Hematopoietic multipotent progenitor cell treated with erythropoietin and hydrocortisone succinate and interleukin-3 and kit ligand, for 6 days (in vitro differentiated cells): ENCODE data around the gene PIEZO1.
A peak's percentile ranks its signal among the peaks of the same experiment; 100 is the strongest.

Source experiments
- DNase-seq: peaks from one replicate; pipeline ENCODE4 v3.0.0-alpha.2; 2015

PIEZO1 gene

DNA sequence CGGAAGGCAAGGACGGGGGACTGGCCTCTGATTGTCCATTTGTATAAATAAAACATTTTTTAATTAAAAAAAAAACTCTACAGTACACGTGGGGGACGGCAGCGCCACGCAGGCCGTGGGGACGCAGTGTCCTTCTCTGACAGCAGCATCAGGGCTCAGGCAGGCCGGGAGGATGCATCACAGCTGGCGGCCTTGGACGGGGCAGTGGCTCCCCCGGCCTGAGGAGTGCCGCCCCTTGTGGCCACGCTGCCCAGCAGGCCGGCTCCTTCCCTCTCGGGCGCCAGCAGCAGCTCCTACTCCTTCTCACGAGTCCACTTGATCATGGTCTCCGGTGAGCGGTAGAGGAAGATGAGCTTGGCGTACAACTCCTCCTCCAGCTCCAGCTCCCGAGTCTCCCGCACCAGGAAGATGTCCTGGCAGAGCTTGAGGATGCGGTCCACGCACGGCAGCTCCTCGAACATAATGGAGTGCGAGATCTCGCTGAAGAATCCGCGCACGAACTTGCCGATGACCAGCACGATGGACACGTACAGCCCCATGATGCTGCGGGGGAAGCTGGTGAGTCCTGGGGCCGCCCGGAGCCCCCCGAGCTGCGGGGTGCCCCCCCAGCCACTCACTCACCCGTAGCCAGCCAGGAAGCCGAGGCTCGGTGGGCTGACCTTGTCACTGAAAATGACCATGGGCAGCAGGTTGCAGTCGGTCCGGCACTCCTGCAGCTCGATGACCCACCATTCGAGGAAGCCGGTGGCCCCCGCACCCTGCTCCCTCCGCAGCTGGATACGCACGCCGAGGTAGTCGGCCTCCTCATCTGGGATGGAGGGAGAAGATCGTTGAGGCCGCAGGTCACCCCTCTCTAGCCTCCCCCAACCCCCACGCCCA, 69.5 kb downstream of the PIEZO1 start:
- DNase-seq = no peak

DNA sequence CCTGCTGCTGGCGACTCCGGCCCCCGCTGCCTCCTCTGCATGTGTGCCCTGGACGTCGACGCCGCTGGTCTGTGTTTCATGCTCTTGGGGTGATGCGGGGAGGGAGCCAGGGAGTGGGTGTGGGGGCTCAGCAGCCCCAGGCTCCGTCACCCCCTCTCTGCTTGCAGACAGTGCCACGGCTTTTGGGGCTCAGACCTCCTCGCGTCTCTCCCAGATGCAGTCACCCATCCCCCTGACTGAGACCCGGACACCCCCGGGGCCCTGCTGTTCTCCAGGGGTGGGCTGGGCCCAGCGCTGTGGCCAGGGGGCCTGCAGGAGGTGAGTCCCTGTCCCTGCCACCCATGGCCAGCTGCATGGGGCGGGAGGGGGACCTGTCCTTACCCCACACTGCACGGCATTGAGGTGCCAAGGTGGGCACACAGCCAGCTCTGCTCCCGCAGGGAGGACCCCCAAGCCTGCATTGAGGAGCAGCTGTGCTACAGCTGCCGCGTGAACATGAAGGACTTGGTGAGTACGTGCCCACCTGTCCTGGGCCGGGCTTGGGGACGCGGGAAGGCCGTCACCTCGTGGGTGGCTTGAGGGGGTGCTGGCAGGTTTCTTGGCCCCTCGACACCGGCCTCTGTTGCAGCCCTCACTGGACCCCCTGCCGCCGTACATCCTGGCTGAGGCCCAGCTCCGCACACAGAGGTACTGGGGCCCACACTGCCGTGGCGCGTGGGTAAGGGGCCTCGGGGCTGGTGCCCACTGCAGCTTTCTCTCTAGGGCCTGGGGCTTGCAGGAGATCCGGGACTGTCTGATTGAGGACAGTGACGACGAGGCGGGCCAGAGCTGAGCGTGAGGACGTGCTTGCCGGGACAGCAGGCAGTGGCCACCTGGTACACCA, 70.4 kb downstream of the PIEZO1 start:
- DNase-seq = no peak

DNA sequence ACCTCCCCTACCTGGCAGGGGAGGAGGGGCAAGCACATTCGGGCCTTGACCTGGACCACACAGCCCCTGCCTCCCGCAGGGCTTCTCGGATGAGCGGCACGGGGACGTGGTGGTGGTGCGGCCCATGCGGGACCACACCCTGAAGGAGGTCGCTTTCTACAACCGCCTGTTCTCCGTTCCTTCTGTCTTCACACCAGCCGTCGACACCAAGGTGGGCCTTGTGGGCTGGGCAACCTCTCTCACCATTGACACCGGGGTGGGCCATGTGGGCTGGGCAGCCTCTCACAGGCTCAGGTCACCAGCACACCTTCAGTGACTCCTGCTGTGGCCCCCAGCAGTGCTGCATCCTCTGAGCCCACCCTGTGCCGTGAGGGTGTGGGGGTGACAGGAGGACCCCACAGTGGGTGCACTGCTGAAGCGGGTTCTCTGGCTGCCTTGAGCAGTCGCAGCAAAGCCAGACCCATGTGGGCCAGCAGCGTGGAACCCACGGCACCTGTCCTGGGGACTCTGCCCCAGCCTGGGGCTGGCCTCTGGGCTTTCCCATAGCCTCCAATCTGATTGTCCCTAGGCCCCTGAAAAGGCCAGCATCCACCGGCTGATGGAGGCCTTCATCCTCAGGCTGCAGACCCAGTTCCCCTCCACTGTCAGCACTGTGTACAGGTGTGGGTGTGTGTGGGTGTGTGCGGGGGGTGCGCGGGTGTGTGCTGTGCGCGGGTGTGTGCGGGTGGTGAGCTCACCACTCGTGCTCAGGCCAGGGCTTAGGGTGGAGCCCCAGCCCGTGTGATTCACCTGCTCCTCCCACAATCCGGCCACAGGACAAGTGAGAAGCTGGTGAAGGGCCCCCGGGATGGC, 71.2 kb downstream of the PIEZO1 start:
- no peak for DNase-seq

DNA sequence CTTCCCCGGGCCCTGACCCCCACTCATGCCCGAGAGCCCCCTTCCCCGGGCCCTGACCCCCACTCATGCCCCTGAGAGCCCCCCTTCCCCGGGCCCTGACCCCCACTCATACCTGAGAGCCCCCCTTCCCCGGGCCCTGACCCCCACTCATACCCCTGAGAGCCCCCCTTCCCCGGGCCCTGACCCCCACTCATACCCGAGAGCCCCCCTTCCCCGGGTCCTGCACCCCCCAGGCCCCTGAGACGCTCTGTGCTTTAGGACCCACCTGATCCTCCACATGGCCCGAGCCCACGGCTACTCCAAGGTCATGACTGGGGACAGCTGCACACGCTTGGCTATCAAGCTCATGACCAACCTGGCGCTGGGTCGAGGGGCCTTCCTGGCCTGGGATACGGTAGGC, 72.0 kb downstream of the PIEZO1 start:
- DNase-seq = no peak

DNA sequence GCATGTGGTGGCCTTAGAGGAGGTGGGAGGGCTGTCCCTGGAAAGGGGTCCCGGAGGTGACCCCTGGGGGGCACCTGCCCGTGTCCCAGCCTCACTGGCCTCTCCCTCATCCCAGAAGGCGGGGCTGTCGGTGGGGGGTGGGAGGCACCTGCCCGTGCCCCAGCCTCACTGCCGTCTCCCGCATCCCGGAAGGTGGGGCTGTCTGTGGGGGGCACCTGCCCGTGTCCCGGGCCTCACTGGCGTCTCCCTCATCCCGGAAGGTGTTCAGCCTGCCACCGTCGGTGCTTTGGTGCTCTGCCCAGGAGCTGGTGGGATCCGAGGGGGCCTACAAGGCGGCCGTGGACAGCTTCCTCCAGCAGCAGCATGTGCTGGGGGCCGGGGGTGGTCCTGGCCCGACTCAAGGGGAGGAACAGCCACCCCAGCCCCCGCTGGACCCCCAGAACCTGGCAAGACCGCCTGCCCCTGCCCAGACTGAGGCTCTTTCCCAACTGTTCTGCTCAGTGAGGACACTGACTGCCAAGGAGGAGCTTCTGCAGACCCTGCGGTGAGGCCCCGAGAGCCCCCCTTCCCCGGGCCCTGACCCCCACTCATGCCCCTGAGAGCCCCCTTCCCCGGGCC, 72.5 kb downstream of the PIEZO1 start:
- no peak for DNase-seq

DNA sequence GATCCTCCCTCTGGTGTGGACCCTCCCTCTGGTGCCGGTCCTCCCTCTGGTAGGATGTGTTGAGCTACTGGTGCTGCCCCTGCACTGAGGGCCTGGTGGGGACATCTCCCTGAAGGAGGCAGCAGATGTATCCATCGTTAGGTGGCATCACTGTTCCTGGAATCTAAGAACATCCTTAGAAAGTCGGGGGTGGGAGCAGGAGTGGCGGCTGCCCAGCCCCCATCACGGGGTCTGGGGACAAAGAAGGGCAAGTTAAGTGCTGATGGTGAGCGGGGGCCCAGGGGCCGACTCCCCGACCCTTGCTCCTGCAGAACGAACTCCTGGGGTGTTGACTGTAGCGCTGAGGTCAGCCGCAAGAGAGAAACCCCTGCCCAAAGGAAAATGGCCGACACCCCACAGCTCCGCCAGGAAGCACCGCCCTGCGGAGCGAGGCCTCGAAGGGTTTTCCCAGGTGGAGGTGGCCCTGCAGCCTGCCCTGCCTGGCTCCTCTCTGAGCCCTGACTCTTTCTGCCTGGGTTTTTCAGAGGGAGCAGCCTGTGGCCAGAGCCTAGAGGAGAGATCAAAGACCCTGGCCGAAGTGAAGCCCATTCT, 73.2 kb downstream of the PIEZO1 start:
- no peak for DNase-seq

DNA sequence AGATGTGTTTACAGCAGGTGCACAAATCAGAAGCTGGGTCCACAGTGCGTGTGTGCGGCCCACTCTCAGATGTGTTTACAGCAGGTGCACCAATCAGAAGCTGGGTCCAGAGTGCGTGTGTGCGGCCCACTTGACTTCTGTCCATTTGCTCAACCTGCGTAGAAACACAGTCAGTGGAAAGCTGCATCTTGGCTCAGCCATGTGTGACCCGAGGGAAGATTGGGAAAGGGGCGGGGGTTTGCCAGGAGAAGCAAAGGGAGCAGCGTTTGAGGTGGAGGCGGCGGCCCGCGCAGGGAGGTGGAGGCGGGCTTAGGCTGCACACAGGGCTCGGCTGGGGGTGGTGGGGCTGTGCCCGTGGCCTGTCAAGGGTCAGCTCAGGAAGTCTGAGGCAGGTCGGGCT, 74.5 kb downstream of the PIEZO1 start:
- no peak for DNase-seq

DNA sequence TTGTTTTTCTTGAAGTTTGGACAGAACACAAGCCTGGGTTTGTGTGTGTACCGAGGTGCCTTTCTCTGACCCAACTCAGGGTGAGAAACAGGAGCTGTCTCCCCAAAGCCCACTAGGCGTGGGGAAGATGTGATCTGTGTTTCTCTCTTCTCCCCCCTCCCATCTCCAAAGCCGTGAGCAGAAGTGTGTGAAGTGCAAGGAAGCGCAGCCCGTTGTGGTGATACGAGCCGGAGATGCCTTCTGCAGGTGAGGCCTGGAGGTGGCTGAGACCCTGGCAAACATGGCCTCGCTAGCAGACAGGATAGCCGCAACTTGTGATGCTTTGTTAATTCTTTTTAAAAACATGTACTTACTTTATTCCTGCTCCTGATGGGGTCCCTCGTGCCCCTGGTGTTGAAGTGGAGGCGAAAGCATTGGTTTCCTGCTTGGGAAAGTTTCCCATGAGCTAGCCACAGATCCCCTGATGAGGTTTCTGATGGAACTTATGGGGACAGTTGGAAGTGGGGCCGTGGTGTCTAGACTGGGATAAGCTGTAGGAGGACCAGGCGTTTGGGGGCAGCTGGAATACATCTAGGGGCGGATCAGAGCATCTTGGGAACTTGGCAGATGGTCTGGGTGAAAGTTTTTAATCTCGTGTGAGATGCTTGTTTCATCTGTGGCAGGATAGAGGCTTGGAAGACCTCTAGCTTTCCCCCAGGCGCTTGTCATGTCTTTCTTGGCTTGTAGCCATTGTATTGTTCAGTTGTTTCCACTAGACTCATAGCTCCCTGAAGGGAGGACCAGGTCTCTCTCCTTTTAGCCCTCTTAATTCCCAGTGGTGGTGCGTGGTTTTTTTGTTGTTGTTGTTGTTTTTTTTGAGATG, 77.8 kb downstream of the PIEZO1 start:
- DNase-seq = peak; percentile 51

DNA sequence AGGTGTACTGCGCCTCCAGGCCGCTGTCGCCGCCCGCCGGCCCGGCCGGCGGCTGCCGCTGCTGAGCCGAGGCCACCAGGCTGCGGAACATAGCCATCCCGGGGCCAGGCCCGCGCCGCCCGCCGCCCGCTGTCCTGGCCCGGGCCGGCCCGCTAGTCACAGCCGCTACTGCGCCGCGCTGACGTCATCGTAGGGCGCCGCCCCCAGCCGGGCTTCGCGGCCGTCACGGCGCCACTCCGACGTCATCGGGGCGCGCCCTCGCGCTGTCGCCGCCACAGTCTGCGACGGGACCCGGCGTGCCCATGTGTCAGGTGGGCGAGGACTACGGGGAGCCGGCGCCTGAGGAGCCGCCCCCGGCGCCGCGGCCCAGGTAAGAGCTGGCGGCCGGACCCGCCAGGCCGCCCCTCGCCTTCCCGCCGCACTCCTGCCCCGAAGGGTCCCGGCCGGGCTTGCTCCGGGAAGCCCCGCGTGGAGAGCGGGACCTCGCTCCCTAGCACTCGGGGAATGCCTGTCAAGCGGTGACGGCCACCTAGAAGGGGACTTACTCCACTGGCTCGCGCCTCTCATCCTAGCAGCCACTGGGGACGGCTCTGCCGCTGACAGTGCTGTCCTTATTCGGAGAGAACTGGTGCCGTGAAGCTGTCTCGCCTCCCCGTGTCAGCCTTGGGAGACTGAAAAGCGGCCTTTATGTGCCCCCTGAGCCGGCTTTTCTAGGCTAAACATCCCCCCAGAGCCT, 78.6 kb downstream of the PIEZO1 start, which contains the start of the genes CTU2 and RNF166:
Gene CTU2, plus strand, starts transcription at position 275 of the 736 bp plus-strand sequence. Its CDS starts 28 bp downstream, at position 303.
Gene RNF166, minus strand, starts transcription at position 180 of the 736 bp plus-strand sequence. Its CDS starts 83 bp downstream, at position 97.
- peak; percentile 92 for DNase-seq

DNA sequence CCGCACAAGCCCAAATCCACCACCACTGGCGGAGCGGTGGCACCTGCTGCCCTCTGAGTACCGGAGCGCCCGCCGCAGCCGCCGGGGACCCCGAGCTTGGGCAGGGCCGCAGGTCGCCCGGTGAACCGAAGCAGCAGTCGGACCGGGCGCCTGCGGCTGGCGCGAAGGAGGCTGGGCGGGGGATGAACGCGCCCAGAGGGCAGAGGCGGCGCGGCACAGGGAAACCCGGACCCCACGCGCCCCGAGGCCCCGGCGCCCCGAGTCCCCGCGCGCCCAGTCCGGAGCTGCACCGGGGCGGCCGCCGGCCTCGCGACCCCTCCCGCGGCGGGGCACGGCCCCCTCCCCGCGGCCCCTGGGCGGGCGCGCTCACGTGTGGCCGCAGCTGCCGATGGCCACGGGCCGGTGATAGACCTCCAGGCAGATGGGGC, 79.2 kb downstream of the PIEZO1 start:
- DNase-seq = peak; percentile 59

DNA sequence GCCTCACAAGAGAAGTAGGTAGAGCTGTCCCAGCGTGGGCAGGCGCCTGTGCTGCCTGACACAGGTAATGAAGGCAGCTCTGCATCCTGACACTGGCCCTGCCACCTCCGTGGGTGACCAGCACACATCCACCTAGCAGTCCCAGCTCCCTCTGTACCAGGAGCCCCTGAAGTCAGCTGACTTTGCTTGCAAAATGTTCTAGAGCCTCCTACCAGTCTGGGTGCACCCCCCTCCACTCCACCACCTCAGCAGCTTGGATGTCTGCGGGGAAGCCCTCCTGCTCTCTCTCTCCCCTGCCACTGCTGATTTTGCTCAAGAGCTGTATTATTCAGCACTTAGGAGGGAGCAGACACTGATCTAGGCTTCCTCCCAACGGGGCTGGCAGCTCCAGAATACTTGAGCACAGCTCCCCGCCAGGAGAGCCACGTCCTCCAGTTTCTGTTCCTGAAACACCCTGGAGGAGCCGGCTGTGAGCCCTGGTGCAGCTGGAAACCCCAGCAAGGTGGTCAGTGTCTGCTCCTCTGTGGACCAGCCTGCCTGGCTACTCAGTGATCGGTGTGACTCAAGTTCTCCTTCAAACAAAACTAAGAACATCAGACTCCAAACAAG, 79.8 kb downstream of the PIEZO1 start:
- peak; percentile 58 for DNase-seq

DNA sequence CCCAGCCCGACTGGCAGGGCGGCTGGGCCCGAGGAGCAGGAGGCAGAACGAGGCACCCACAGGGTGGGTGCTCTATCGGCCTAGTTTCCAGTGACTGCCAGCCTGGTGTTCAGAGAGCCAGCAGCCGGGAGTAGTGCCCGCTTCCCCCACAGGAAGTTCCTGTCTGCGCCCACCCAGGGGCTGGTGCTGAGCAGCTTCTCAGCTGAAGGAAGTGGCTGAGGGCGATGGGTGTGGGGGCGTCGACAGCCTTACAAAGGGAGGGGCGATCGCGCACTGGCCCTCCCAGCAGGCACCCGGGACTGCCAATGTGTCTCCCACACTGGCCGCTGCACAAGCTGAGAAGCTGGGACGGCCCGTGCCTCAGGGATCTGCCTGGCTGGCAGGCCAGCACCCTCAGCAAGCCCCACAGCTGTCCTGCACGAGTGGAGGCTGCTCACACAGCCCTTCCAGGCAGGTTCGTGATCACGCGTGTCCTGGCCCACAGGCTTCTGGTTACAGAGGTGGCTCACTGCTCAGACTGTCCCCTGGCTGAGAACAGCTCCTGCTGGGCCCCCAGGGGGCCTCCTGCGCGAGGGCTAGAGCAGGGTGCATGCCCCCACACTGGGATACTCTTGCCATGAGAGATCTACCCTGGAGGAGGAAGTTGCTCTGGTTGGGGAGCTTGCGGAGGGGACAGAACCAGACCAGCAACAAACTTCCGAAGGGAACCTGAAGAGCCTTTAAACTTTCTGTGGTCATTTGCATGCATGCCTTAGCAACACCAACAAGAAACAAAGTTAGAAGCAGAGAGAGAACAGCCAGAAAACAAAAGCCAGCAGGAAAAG, 81.3 kb downstream of the PIEZO1 start:
- peak; percentile 88 for DNase-seq

DNA sequence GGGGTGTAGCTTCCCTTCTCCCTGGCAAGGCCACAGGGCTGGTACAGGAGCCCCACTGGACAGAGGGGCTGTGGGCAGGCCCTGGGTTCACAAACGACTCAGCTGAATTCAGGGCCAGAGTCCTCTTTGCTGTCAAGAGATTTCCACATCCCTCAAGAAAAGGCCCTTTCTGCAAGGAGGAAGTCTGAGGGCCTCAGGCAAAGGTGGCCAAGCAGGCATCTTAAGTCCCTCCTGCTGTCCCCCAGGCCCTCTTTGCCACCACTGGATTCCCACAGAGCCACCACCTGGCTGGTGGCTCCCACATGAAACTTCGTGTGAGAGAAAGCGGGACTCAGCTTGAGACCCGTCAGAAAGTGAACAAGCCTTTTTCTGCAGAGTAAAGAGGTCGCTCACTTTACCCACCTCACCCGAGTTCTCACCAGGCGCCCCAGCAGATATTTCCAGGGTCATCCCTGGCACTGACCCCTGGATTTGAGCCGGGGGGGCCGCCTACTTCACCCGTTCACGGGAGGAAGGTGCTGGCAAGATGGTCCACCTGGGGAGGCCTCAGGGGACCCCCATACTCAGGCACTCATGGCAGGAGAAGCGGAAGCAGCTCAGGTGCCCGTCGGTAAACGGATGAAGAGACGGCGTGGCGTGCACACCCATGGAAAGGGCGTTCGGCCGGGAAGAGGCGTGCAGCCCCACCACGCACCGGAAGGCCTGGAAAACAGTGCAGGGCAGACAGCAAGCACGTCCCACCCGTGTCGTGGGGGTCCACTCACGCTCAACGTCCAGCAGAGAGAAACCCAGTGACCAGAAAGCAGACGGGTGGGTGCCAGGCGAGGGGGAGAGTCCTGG, 82.4 kb downstream of the PIEZO1 start:
- peak; percentile 67 for DNase-seq

DNA sequence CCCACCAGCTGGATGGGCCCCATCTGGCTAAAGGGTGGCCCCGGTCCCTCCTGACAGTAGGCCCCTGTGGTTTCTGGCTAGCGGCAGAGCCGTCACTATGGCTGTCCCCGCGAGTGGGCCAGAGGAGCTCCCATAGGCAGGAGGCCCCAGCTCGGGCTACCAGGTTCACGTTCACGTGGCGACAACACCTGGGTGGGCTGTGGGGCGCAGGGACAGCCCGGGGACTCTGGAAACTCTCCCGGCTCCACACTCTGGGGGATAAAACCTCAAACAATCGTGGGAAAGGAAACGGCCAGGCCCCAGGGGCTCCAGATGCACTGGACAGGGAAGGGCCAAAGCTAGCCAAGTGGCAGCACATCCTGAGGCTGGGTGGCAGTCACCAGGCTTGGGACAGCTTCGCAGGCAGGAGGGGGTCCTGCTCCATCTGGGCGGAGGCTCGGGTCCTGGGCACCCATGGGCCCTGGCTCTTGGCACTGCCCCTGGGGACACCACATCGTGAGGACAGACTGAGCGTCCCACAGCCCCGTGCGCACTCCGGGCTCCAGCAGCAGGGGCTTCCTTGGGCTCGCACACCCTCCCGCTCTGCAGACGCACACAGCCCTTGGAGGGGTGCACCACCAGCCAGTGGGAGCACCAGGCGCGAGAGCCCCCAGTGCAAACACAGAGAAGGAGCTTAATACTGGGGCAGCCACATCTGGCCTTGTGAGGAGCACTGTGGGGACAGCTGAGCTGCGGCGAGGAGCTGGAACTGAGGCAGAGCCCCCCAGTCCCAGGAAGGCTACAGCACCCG, 83.2 kb downstream of the PIEZO1 start:
- DNase-seq = peak; percentile 38

DNA sequence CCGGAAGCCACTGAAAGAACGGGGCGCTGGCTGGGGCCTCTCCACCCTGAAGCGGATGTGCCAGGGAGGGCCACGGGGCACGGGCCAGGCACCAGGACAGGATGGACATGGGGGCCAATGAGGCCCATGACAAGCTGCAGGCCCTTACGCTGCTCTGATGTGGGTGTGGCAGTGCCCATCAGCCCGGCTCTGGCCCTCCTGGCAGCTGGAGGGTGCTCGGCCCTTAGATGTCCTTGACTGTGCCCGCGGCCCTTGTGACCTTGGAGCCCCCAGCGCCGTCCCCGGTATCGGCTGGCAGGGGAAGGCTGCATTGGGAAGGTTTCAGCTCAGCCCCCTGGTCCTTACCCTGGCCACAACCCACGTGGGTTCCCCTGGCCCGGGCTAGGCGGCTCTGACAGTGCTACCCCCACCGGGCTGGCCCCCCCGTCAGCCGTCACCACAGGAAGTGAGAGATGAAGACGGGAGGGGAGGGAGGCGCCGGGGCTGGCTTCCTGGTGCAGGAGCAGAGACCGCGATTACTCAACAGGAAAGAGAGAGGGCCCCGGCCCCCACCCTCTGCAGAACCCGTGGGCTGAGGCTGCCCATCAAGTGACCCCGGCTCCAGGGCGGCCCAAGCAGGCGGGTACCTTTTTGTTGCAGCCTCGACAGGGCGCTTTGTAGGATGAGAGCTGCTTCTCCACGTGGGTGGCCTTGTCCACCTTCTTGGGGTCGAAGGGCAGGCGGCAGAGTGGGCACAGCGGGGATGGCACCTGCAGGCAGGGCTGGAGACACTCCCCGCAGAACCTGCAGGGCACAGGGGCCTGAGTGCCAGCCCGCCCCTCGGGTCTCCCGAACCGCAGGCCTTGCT, 84.2 kb downstream of the PIEZO1 start:
- DNase-seq = peak; percentile 97

DNA sequence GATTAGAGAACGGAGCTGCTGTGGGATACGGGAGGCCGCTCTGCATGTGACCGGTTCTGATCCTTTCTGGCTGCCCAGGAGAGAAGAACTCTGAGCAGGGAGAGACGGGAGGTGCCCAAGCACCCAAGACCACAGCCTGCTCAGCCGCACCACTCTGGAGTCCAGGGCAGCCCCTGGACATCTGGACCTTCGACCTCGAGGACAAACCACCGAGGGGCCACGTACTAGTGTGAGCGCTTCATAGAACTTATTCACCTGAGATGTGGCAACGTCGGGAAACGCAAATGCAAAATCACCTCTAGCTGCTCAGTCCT, 84.7 kb downstream of the PIEZO1 start:
- no peak for DNase-seq
